HepG2 (cell line): ENCODE data around the gene SUOX. TPM values are rescaled to one million over a fixed set of nuclear protein-coding genes. Genes with fewer than 3 reads are reported as not detected.

Experiments
- ATAD3A ChIP-seq: sonication (generic); formaldehyde crosslinking; IDR thresholded peaks from 2 replicates; pipeline ENCODE4 v1.4.0; 2020; ENCODE audit warnings: missing genetic modification reagents
- BCLAF1 ChIP-seq: fragments of 450-650 bp; IDR thresholded peaks from 2 replicates; pipeline ENCODE4 v1.6.1; 2017; ENCODE audit warnings: mild to moderate bottlenecking
- ERF ChIP-seq: IDR thresholded peaks from 2 replicates; pipeline ENCODE4 v1.6.1; 2018; ENCODE audit warnings: missing biosample characterization, missing genetic modification reagents
- FOXP1 ChIP-seq, 2 experiments: fragments of 450-650 bp in 1 of 2; IDR thresholded peaks; 2 replicates each; pipeline ENCODE4 v1.6.1; 2017 to 2018; ENCODE audit warnings: antibody characterized with exemption in 1 of 2
- IRX3 ChIP-seq: sonication (generic); formaldehyde crosslinking; IDR thresholded peaks from 2 replicates; pipeline ENCODE4 v1.8.1; 2023; ENCODE audit warnings: mild to moderate bottlenecking, low read depth, missing genetic modification reagents, borderline replicate concordance
- KLF6 ChIP-seq: IDR thresholded peaks from 2 replicates; pipeline ENCODE4 v1.8.0; 2016; ENCODE audit warnings: missing biosample characterization, missing genetic modification reagents
- MTF1 ChIP-seq: sonication (generic); formaldehyde crosslinking; IDR thresholded peaks from 2 replicates; pipeline ENCODE4 v1.5.0; 2020; ENCODE audit warnings: missing genetic modification reagents
- NFE2 ChIP-seq: sonication (generic); formaldehyde crosslinking; IDR thresholded peaks from 2 replicates; pipeline ENCODE4 v1.4.0; 2020; ENCODE audit warnings: missing genetic modification reagents
- RFX1 ChIP-seq: fragments of 450-650 bp; IDR thresholded peaks from 2 replicates; pipeline ENCODE4 v1.6.1; 2017
- RFX3 ChIP-seq: IDR thresholded peaks from 2 replicates; pipeline ENCODE4 v1.6.1; 2016; ENCODE audit warnings: missing biosample characterization, missing genetic modification reagents
- RNF219 ChIP-seq: sonication (generic); formaldehyde crosslinking; IDR thresholded peaks from 2 replicates; pipeline ENCODE4 v1.5.0; 2020; ENCODE audit warnings: mild to moderate bottlenecking, missing genetic modification reagents
- SSRP1 ChIP-seq: IDR thresholded peaks from 2 replicates; pipeline ENCODE4 v1.6.1; 2016; ENCODE audit warnings: control low read depth
- TBL1XR1 ChIP-seq: fragments of 150-350 bp; IDR thresholded peaks from 2 replicates; pipeline ENCODE4 v1.6.1; 2014; ENCODE audit warnings: borderline replicate concordance, low read length; ENCODE audit not compliant: partially characterized antibody
- ZFP36L2 ChIP-seq: sonication (generic); formaldehyde crosslinking; IDR thresholded peaks from 2 replicates; pipeline ENCODE4 v1.4.0; 2020; ENCODE audit warnings: missing genetic modification reagents
- ZNF280B ChIP-seq: sonication (generic); formaldehyde crosslinking; IDR thresholded peaks from 2 replicates; pipeline ENCODE4 v1.5.0; 2020; ENCODE audit warnings: missing genetic modification reagents, mild to moderate bottlenecking, borderline replicate concordance
- ZNF530 ChIP-seq: sonication (generic); formaldehyde crosslinking; IDR thresholded peaks from 2 replicates; pipeline ENCODE4 v1.5.0; 2020; ENCODE audit warnings: low read depth, mild to moderate bottlenecking, missing genetic modification reagents
- ZNF563 ChIP-seq: sonication (generic); formaldehyde crosslinking; IDR thresholded peaks from 2 replicates; pipeline ENCODE4 v1.8.0; 2022; ENCODE audit warnings: mild to moderate bottlenecking, moderate library complexity, missing genetic modification reagents
- polyA plus RNA-seq, 8 experiments: library from polyadenylated mRNA; depleted of rRNA in 3 of 8; stranded (reverse) in 7 of 8; unstranded in 1 of 8; fragments of >200 nt; fragmentation: Illumina TruSeq in 4 of 8; extraction: Trizol in 4 of 8; gene quantifications; 2 replicates each; pipeline versions ENCODE4 v1.2.1 to v1.2.3, GENCODE V29; 2011 to 2016; ENCODE audit warnings: low read depth in 4 of 8, missing spikeins in 1 of 8, mixed read lengths in 1 of 8; ENCODE audit not compliant: insufficient read depth in 1 of 8
- total RNA-seq, 5 experiments: library from RNA; depleted of rRNA; stranded (reverse); fragments of >200 nt; fragmentation: Illumina TruSeq; extraction: Trizol; gene quantifications; 2 replicates each; pipeline ENCODE4 v1.2.3, GENCODE V29; 2016; ENCODE audit warnings: low read depth in 1 of 5
- TF ChIP-seq, protein P1 (sequence below): sonication (generic); formaldehyde crosslinking; conservative IDR thresholded peaks from 2 replicates; pipeline ENCODE4 v1.8.0; 2022; ENCODE audit warnings: missing genetic modification reagents
- TF ChIP-seq, protein P2 (sequence below): sonication (generic); formaldehyde crosslinking; IDR thresholded peaks from 2 replicates; pipeline ENCODE4 v1.4.0; 2020; ENCODE audit warnings: missing genetic modification reagents, borderline replicate concordance

SUOX gene
- total and polyA plus RNA-seq, 2 of the 13 experiments (the other 11 are each of a cell fraction or from before 2014, with no cell fraction given): 23.9 to 25.9 TPM

DNA sequence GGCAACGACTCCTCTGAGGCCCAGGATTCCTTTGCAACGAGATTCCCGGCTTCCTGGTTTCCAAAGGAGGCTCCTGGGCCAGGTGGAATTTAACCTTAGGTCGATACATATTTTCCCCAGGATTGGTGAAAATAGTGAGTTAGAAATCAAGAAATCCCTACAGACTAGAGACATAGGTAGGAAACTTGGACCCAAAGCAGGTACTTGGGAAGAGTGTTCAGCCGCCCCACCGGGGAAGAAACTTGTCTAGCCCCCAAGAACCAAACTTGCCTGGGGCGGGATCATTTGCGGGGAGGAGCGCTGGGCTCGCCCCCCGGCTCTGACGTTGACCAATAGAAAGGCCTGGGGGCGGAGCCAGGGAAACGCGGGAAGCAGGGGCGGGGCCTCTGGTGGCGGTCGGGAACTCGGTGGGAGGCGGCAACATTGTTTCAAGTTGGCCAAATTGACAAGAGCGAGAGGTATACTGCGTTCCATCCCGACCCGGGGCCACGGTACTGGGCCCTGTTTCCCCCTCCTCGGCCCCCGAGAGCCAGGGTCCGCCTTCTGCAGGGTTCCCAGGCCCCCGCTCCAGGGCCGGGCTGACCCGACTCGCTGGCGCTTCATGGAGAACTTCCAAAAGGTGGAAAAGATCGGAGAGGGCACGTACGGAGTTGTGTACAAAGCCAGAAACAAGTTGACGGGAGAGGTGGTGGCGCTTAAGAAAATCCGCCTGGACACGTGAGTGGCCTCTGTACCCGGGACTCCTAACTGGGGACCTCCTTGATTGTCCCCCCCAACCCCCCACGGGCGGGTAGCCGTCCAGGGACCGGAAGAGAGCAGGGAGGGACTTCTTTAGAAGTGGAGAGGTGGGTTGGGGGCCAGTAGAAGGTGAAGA lies 30.4 kb upstream of the SUOX start, which contains the start of gene CDK2 (continued):
- TF ChIP-seq RNF219 (CRISPR knock-in tag) (no peak), TBL1XR1 (no peak), ZFP36L2 (no peak), NFE2 (no peak), FOXP1 (IDR thresholded peaks at IDR 0.05) (no peak), FOXP1 (CRISPR knock-in tag; IDR thresholded peaks at IDR 0.05) (no peak), KLF6 (no peak), RFX1 (no peak), ERF (no peak), SSRP1 (CRISPR knock-in tag) (no peak), BCLAF1 (no peak), RFX3 (no peak), MTF1 (CRISPR knock-in tag) (no peak), ZNF563 (CRISPR knock-in tag) (0 out of 2 replicates have a peak, but pooled peaks have one; percentile 27), ZNF530 (CRISPR knock-in tag) (no peak), ZNF280B (CRISPR knock-in tag) (no peak), ATAD3A (CRISPR knock-in tag) (no peak), IRX3 (CRISPR knock-in tag) (no peak)
- TF ChIP-seq, protein P1, sequence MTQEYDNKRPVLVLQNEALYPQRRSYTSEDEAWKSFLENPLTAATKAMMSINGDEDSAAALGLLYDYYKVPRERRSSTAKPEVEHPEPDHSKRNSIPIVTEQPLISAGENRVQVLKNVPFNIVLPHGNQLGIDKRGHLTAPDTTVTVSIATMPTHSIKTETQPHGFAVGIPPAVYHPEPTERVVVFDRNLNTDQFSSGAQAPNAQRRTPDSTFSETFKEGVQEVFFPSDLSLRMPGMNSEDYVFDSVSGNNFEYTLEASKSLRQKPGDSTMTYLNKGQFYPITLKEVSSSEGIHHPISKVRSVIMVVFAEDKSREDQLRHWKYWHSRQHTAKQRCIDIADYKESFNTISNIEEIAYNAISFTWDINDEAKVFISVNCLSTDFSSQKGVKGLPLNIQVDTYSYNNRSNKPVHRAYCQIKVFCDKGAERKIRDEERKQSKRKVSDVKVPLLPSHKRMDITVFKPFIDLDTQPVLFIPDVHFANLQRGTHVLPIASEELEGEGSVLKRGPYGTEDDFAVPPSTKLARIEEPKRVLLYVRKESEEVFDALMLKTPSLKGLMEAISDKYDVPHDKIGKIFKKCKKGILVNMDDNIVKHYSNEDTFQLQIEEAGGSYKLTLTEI (CRISPR knock-in tag): no peak
- TF ChIP-seq, protein P2, sequence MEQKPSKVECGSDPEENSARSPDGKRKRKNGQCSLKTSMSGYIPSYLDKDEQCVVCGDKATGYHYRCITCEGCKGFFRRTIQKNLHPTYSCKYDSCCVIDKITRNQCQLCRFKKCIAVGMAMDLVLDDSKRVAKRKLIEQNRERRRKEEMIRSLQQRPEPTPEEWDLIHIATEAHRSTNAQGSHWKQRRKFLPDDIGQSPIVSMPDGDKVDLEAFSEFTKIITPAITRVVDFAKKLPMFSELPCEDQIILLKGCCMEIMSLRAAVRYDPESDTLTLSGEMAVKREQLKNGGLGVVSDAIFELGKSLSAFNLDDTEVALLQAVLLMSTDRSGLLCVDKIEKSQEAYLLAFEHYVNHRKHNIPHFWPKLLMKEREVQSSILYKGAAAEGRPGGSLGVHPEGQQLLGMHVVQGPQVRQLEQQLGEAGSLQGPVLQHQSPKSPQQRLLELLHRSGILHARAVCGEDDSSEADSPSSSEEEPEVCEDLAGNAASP (CRISPR knock-in tag): no peak
